ENCODE data around the gene NEUROD6.

The NEUROD6 gene

GRCh38 chr7:31358467-31358866 is 17.9 kb upstream of the NEUROD6 start:
- H3K36me3 ChIP-seq (ENCODE audit: control insufficient read depth, insufficient read depth, low read length) = no peaks in the 10 kb centered on the region
- no peak overlapping the region for H3K4me3 ChIP-seq (ENCODE audit: low read length)
- H3K79me2 ChIP-seq (ENCODE audit: control insufficient read depth, insufficient read depth, low read length) = no peaks in the 10 kb centered on the region
- no peak overlapping the region for H4K8ac ChIP-seq (ENCODE audit: low read depth, low read length)
- no peak overlapping the region for H3K4ac ChIP-seq (ENCODE audit: low read depth, low read length)
- H2BK120ac ChIP-seq (ENCODE audit: low read depth, low read length) = no peak overlapping the region
- WGBS (ENCODE audit: extremely low coverage, insufficient coverage, low lambda C conversion rate) = no CpG with 5 or more reads among the region's 3 CpGs
- no peak overlapping the region for H2BK15ac ChIP-seq (replicated peaks; ENCODE audit: low read depth)
- no peak overlapping the region for H3K9ac ChIP-seq (ENCODE audit: low read length)
- no peak for DNase-seq
- H3K4me2 ChIP-seq (ENCODE audit: low read length) = no peak overlapping the region
- no peak overlapping the region for H2BK5ac ChIP-seq (ENCODE audit: low read length)
- no peak overlapping the region for H3K18ac ChIP-seq (ENCODE audit: low read length)
- no peak overlapping the region for H3K23ac ChIP-seq (ENCODE audit: low read length)
- H3K27ac ChIP-seq (ENCODE audit: low read depth, low read length) = no peak overlapping the region
- H2AK5ac ChIP-seq (ENCODE audit: low read length) = no peak overlapping the region
- no peak overlapping the region for H4K5ac ChIP-seq (ENCODE audit: low read length)
- H3K79me1 ChIP-seq (ENCODE audit: low read length) = no peaks in the 10 kb centered on the region
- no peaks in the 10 kb centered on the region for H3K27me3 ChIP-seq (ENCODE audit: insufficient read depth, low read length, poor library complexity)
- H3K56ac ChIP-seq (ENCODE audit: low read length) = no peak overlapping the region
- no peaks in the 10 kb centered on the region for H3K4me1 ChIP-seq (ENCODE audit: control insufficient read depth, low read depth, low read length)

- no CpG with 5 or more reads among the region's 5 CpGs for WGBS (ENCODE audit: extremely low coverage, insufficient coverage, low lambda C conversion rate)
- H3K56ac ChIP-seq (ENCODE audit: low read length) = no peak overlapping the region
- no peak overlapping the region for H3K4ac ChIP-seq (ENCODE audit: low read depth, low read length)
Measured at GRCh38 chr7:31345421-31345820, 4.9 kb upstream of the NEUROD6 start.

GRCh38 chr7:31343516-31344305 is 3.2 kb upstream of the NEUROD6 start:
- Histone ChIP-seq H4K8ac (ENCODE audit: low read depth, low read length) (no peak overlapping the region), H3K27me3 (ENCODE audit: insufficient read depth, low read length, poor library complexity) (no peaks in the 10 kb centered on the region), H3K36me3 (ENCODE audit: control insufficient read depth, insufficient read depth, low read length) (no peaks in the 10 kb centered on the region), H2BK15ac (replicated peaks; ENCODE audit: low read depth) (no peak overlapping the region), H3K23ac (ENCODE audit: low read length) (no peak overlapping the region), H2BK120ac (ENCODE audit: low read depth, low read length) (no peak overlapping the region), H3K27ac (ENCODE audit: low read depth, low read length) (no peak overlapping the region), H3K4ac (ENCODE audit: low read depth, low read length) (no peak overlapping the region), H4K5ac (ENCODE audit: low read length) (no peak overlapping the region), H3K4me2 (ENCODE audit: low read length) (no peak overlapping the region), H3K79me1 (ENCODE audit: low read length) (no peaks in the 10 kb centered on the region), H3K79me2 (ENCODE audit: control insufficient read depth, insufficient read depth, low read length) (no peaks in the 10 kb centered on the region), H3K56ac (ENCODE audit: low read length) (no peak overlapping the region), H3K4me3 (ENCODE audit: low read length) (no peak overlapping the region), H3K9ac (ENCODE audit: low read length) (no peak overlapping the region), H3K18ac (ENCODE audit: low read length) (no peak overlapping the region), H3K4me1 (ENCODE audit: control insufficient read depth, low read depth, low read length) (no peaks in the 10 kb centered on the region), H2AK5ac (ENCODE audit: low read length) (no peak overlapping the region), H2BK5ac (ENCODE audit: low read length) (no peak overlapping the region)
- no peak for DNase-seq
- WGBS (ENCODE audit: extremely low coverage, insufficient coverage, low lambda C conversion rate) = no CpG with 5 or more reads among the region's 3 CpGs

More at GRCh38 chr7:31345421-31345820, 4.9 kb upstream of the NEUROD6 start:
- no peaks in the 10 kb centered on the region for H3K27me3 ChIP-seq (ENCODE audit: insufficient read depth, low read length, poor library complexity)
- no peak overlapping the region for H2BK15ac ChIP-seq (replicated peaks; ENCODE audit: low read depth)
- H2BK5ac ChIP-seq (ENCODE audit: low read length) = no peak overlapping the region
- H3K23ac ChIP-seq (ENCODE audit: low read length) = no peak overlapping the region
- no peaks in the 10 kb centered on the region for H3K79me1 ChIP-seq (ENCODE audit: low read length)
- H3K9ac ChIP-seq (ENCODE audit: low read length) = no peak overlapping the region
- H2BK120ac ChIP-seq (ENCODE audit: low read depth, low read length) = no peak overlapping the region
- no peak overlapping the region for H3K4me3 ChIP-seq (ENCODE audit: low read length)
- no peak for DNase-seq
- H3K4me2 ChIP-seq (ENCODE audit: low read length) = no peak overlapping the region
- no peak overlapping the region for H3K18ac ChIP-seq (ENCODE audit: low read length)
- H3K27ac ChIP-seq (ENCODE audit: low read depth, low read length) = no peak overlapping the region
- H3K36me3 ChIP-seq (ENCODE audit: control insufficient read depth, insufficient read depth, low read length) = no peaks in the 10 kb centered on the region
- no peaks in the 10 kb centered on the region for H3K79me2 ChIP-seq (ENCODE audit: control insufficient read depth, insufficient read depth, low read length)
- H4K8ac ChIP-seq (ENCODE audit: low read depth, low read length) = no peak overlapping the region
- H4K5ac ChIP-seq (ENCODE audit: low read length) = no peak overlapping the region
- no peaks in the 10 kb centered on the region for H3K4me1 ChIP-seq (ENCODE audit: control insufficient read depth, low read depth, low read length)
- no peak overlapping the region for H2AK5ac ChIP-seq (ENCODE audit: low read length)

- no peak for DNase-seq
- H3K23ac ChIP-seq (ENCODE audit: low read length) = no peak overlapping the region
Measured at GRCh38 chr7:31341141-31341540, 615 bp upstream of the NEUROD6 start.

GRCh38 chr7:31340051-31340450 is 475 bp downstream of the NEUROD6 start:
- no peak for DNase-seq
- no peak overlapping the region for H3K23ac ChIP-seq (ENCODE audit: low read length)
- no peak overlapping the region for H2BK5ac ChIP-seq (ENCODE audit: low read length)
- H3K36me3 ChIP-seq (ENCODE audit: control insufficient read depth, insufficient read depth, low read length) = no peaks in the 10 kb centered on the region
- H2AK5ac ChIP-seq (ENCODE audit: low read length) = no peak overlapping the region
- no peak overlapping the region for H2BK15ac ChIP-seq (replicated peaks; ENCODE audit: low read depth)
- no peak overlapping the region for H3K9ac ChIP-seq (ENCODE audit: low read length)
- H3K4me2 ChIP-seq (ENCODE audit: low read length) = no peak overlapping the region
- H3K4me3 ChIP-seq (ENCODE audit: low read length) = no peak overlapping the region
- H3K4ac ChIP-seq (ENCODE audit: low read depth, low read length) = no peak overlapping the region
- H3K27me3 ChIP-seq (ENCODE audit: insufficient read depth, low read length, poor library complexity) = peaks cover 6% of the 10 kb centered on the region
- no peak overlapping the region for H3K56ac ChIP-seq (ENCODE audit: low read length)
- H3K18ac ChIP-seq (ENCODE audit: low read length) = no peak overlapping the region
- no peak overlapping the region for H4K5ac ChIP-seq (ENCODE audit: low read length)
- no peak overlapping the region for H2BK120ac ChIP-seq (ENCODE audit: low read depth, low read length)
- no peak overlapping the region for H4K8ac ChIP-seq (ENCODE audit: low read depth, low read length)
- no peaks in the 10 kb centered on the region for H3K4me1 ChIP-seq (ENCODE audit: control insufficient read depth, low read depth, low read length)
- no CpG with 5 or more reads among the region's 5 CpGs for WGBS (ENCODE audit: extremely low coverage, insufficient coverage, low lambda C conversion rate)
- no peaks in the 10 kb centered on the region for H3K79me1 ChIP-seq (ENCODE audit: low read length)
- no peak overlapping the region for H3K27ac ChIP-seq (ENCODE audit: low read depth, low read length)
- no peaks in the 10 kb centered on the region for H3K79me2 ChIP-seq (ENCODE audit: control insufficient read depth, insufficient read depth, low read length)

More at GRCh38 chr7:31341141-31341540, 615 bp upstream of the NEUROD6 start:
- H2AK5ac ChIP-seq (ENCODE audit: low read length) = no peak overlapping the region
- no peaks in the 10 kb centered on the region for H3K79me1 ChIP-seq (ENCODE audit: low read length)
- peaks cover 4% of the 10 kb centered on the region for H3K27me3 ChIP-seq (ENCODE audit: insufficient read depth, low read length, poor library complexity)
- H3K4me2 ChIP-seq (ENCODE audit: low read length) = no peak overlapping the region
- no peak overlapping the region for H3K4me3 ChIP-seq (ENCODE audit: low read length)
- no peak overlapping the region for H3K9ac ChIP-seq (ENCODE audit: low read length)
- no peak overlapping the region for H2BK120ac ChIP-seq (ENCODE audit: low read depth, low read length)
- H2BK5ac ChIP-seq (ENCODE audit: low read length) = no peak overlapping the region
- no peaks in the 10 kb centered on the region for H3K79me2 ChIP-seq (ENCODE audit: control insufficient read depth, insufficient read depth, low read length)
- H3K18ac ChIP-seq (ENCODE audit: low read length) = no peak overlapping the region
- H3K4me1 ChIP-seq (ENCODE audit: control insufficient read depth, low read depth, low read length) = no peaks in the 10 kb centered on the region
- WGBS (ENCODE audit: extremely low coverage, insufficient coverage, low lambda C conversion rate) = no CpG with 5 or more reads among the region's 5 CpGs
- no peak overlapping the region for H3K4ac ChIP-seq (ENCODE audit: low read depth, low read length)
- no peak overlapping the region for H3K56ac ChIP-seq (ENCODE audit: low read length)
- no peak overlapping the region for H4K8ac ChIP-seq (ENCODE audit: low read depth, low read length)
- H3K27ac ChIP-seq (ENCODE audit: low read depth, low read length) = no peak overlapping the region
- no peaks in the 10 kb centered on the region for H3K36me3 ChIP-seq (ENCODE audit: control insufficient read depth, insufficient read depth, low read length)
- no peak overlapping the region for H4K5ac ChIP-seq (ENCODE audit: low read length)
- H2BK15ac ChIP-seq (replicated peaks; ENCODE audit: low read depth) = no peak overlapping the region

GRCh38 chr7:31338706-31339105 is 1.8 kb downstream of the NEUROD6 start:
- Histone ChIP-seq H2BK5ac (ENCODE audit: low read length) (no peak overlapping the region), H4K8ac (ENCODE audit: low read depth, low read length) (no peak overlapping the region), H3K79me1 (ENCODE audit: low read length) (no peaks in the 10 kb centered on the region), H2BK15ac (replicated peaks; ENCODE audit: low read depth) (no peak overlapping the region), H3K4ac (ENCODE audit: low read depth, low read length) (no peak overlapping the region), H3K23ac (ENCODE audit: low read length) (no peak overlapping the region), H3K9ac (ENCODE audit: low read length) (no peak overlapping the region), H3K18ac (ENCODE audit: low read length) (no peak overlapping the region), H3K4me1 (ENCODE audit: control insufficient read depth, low read depth, low read length) (no peaks in the 10 kb centered on the region), H3K56ac (ENCODE audit: low read length) (no peak overlapping the region), H3K36me3 (ENCODE audit: control insufficient read depth, insufficient read depth, low read length) (no peaks in the 10 kb centered on the region), H3K4me2 (ENCODE audit: low read length) (no peak overlapping the region), H2BK120ac (ENCODE audit: low read depth, low read length) (no peak overlapping the region), H3K4me3 (ENCODE audit: low read length) (no peak overlapping the region), H2AK5ac (ENCODE audit: low read length) (no peak overlapping the region), H3K79me2 (ENCODE audit: control insufficient read depth, insufficient read depth, low read length) (no peaks in the 10 kb centered on the region), H3K27ac (ENCODE audit: low read depth, low read length) (no peak overlapping the region), H4K5ac (ENCODE audit: low read length) (no peak overlapping the region), H3K27me3 (ENCODE audit: insufficient read depth, low read length, poor library complexity) (peaks cover 6% of the 10 kb centered on the region)
- no peak for DNase-seq
- no CpG with 5 or more reads among the region's 14 CpGs for WGBS (ENCODE audit: extremely low coverage, insufficient coverage, low lambda C conversion rate)
